Activated CD8-positive, alpha-beta T cell treated with anti-CD3 and anti-CD28 coated beads for 36 hours (primary cell): Measurements from ENCODE around the gene MYBPH. TPM values are rescaled to one million over a fixed set of nuclear protein-coding genes. Genes with fewer than 3 reads are reported as not detected.
A peak's percentile ranks its signal among the peaks of the same experiment; 100 is the strongest.

ENCODE experiments used
- ATAC-seq: fragments of 200-7000 bp; cut with Tn5 transposase; one replicate; pipeline ENCODE4 v1.10.0; 2021; ENCODE audit warnings: mild to moderate bottlenecking, moderate library complexity
- CTCF ChIA-PET: fragments of 350-600 bp; sonication (Branson Sonifier 250); formaldehyde crosslinking; loops from one replicate; lab custom pipeline; 2021; ENCODE audit warnings: antibody characterized with exemption; lab: Charles Lee
- POLR2A ChIA-PET: fragments of 350-600 bp; sonication (Branson Sonifier 250); formaldehyde crosslinking; loops from one replicate; lab custom pipeline; 2021; ENCODE audit warnings: antibody characterized with exemption; lab: Charles Lee
- DNase-seq: peaks from one replicate; pipeline ENCODE4 v3.0.0-alpha.2; 2020
- H3K27ac Mint-ChIP-seq: one replicate; pipeline ENCODE4 v1.8.0; 2021; ENCODE audit warnings: mild to moderate bottlenecking, mixed read lengths
- H3K27me3 Mint-ChIP-seq: one replicate; pipeline ENCODE4 v1.8.0; 2021; ENCODE audit warnings: mixed read lengths
- H3K36me3 Mint-ChIP-seq: one replicate; pipeline ENCODE4 v1.8.0; 2021; ENCODE audit warnings: low read depth, mixed read lengths
- H3K4me1 Mint-ChIP-seq: one replicate; pipeline ENCODE4 v1.8.0; 2021; ENCODE audit warnings: low read depth, mixed read lengths
- H3K4me3 Mint-ChIP-seq: one replicate; pipeline ENCODE4 v1.8.0; 2021; ENCODE audit warnings: mild to moderate bottlenecking, moderate library complexity, mixed read lengths
- H3K9me3 Mint-ChIP-seq: one replicate; pipeline ENCODE4 v1.8.0; 2021; ENCODE audit warnings: mixed read lengths
- intact Hi-C: fragments of 100-400 bp; cut with micrococcal nuclease; formaldehyde crosslinking; loops from one replicate; pipeline ENCODE4 v1.10.0; 2022
- total RNA-seq, 2 experiments: library from RNA; stranded (reverse); gene quantifications; one replicate each; pipeline ENCODE4 v1.2.3, GENCODE V29; 2021
- TF ChIP-seq, protein P1 (sequence below): fragments of 200-600 bp; IDR thresholded peaks from one replicate; pipeline ENCODE4 v1.8.0; 2022; ENCODE audit warnings: antibody characterized with exemption, mild to moderate bottlenecking

MYBPH gene
- total RNA-seq, 2 experiments from 2014 or later = not detected

DNA sequence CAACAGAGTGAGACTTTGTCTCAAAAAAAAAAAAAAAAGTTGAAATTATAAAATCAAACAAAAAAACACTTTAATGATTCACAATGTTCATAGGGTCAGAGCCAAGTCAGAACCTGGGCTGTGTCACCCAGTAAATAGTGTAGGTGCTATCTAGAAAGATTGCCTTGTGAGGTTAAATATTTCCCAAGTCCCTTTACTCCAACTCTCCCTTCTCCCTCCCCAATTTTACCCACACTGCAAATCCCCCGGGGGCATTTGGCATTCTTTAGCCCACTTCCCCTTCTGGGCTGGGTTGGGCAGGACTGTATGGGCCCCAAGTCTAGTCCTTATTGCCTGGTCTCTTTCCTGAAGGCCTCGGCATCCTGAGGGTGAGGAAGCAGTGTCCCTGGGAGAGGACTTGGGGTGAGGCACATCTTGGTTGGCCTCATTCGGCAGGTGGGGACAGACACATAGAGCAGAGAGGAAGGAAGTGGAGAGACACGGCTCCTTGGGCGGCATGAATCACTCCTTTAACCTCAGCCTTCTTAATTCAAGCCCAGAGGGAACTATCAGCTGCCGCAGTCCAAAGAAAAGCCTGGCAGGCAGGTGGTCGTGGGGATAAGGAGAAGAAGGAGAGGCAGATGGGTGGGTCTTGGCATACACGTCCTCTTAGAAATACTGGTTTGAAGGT lies 39.9 kb downstream of the MYBPH start:
- intact Hi-C loops = no loop called here
- peak; percentile 31 for DNase-seq
- H3K27me3 Mint-ChIP-seq = peaks cover 4% of the 10 kb centered on the region
- H3K4me1 Mint-ChIP-seq = no peaks in the 10 kb centered on the region
- ChIA-PET CTCF (interaction anchor here (1.2 kb wide), 2 partner anchors 51 to 80 kb away, joined by 3 to 5 read pairs; no protein-coding TSS in a partner anchor), POLR2A (no interaction called here)
- TF ChIP-seq, protein P1, sequence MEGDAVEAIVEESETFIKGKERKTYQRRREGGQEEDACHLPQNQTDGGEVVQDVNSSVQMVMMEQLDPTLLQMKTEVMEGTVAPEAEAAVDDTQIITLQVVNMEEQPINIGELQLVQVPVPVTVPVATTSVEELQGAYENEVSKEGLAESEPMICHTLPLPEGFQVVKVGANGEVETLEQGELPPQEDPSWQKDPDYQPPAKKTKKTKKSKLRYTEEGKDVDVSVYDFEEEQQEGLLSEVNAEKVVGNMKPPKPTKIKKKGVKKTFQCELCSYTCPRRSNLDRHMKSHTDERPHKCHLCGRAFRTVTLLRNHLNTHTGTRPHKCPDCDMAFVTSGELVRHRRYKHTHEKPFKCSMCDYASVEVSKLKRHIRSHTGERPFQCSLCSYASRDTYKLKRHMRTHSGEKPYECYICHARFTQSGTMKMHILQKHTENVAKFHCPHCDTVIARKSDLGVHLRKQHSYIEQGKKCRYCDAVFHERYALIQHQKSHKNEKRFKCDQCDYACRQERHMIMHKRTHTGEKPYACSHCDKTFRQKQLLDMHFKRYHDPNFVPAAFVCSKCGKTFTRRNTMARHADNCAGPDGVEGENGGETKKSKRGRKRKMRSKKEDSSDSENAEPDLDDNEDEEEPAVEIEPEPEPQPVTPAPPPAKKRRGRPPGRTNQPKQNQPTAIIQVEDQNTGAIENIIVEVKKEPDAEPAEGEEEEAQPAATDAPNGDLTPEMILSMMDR = no peak
- no peaks in the 10 kb centered on the region for H3K36me3 Mint-ChIP-seq
- H3K9me3 Mint-ChIP-seq = no peaks in the 10 kb centered on the region
- no peak overlapping the region for H3K27ac Mint-ChIP-seq
- ATAC-seq = peak; percentile 74
- no peak overlapping the region for H3K4me3 Mint-ChIP-seq

DNA sequence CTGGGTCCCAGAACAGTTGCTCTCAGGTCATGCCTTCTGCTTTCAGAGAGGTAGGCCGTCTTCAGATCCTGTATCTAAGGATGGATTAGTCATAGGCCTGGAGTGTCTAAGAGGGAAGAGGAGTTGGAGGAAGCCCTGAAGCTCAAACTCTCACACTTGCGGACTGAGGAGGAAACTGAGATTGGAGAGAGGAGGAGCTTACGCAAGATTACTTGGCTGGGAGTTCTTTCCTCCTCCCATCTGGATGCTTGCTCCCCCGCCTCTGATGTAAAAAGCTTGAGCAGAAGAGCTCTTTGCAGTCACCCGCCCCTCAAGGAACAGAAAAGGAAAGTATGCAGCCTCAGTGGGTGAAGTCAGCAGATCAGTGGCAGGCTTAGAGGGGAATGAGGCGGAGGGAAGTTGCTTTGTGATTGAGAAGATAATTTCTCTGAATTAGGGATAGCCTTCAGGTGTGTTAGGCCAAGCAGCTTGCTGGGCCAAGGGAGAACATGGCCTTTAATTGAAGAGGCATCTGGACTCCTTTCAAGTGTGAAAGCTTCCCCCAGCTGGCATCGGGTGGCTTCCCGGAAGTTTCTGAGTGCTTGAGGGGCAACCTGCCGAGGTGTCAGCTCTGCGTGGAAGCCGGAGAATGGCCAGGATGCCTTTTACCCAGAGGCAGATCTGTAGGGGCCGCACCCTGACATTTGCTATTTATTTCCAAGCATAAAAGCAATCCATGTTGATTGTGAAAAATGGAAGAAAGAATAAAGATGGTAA lies 41.5 kb downstream of the MYBPH start:
- TF ChIP-seq, protein P1 = no peak
- intact Hi-C loops = no loop called here
- ChIA-PET CTCF (interaction anchor here (1.7 kb wide), 1 partner anchor 40 kb away, joined by 4 read pairs; no protein-coding TSS in a partner anchor), POLR2A (no interaction called here)
- H3K9me3 Mint-ChIP-seq = no peaks in the 10 kb centered on the region
- no peaks in the 10 kb centered on the region for H3K4me1 Mint-ChIP-seq
- DNase-seq (no peak), ATAC-seq (no peak)
- no peak overlapping the region for H3K4me3 Mint-ChIP-seq
- H3K27ac Mint-ChIP-seq = no peak overlapping the region
- peaks cover 9% of the 10 kb centered on the region for H3K27me3 Mint-ChIP-seq
- no peaks in the 10 kb centered on the region for H3K36me3 Mint-ChIP-seq

DNA sequence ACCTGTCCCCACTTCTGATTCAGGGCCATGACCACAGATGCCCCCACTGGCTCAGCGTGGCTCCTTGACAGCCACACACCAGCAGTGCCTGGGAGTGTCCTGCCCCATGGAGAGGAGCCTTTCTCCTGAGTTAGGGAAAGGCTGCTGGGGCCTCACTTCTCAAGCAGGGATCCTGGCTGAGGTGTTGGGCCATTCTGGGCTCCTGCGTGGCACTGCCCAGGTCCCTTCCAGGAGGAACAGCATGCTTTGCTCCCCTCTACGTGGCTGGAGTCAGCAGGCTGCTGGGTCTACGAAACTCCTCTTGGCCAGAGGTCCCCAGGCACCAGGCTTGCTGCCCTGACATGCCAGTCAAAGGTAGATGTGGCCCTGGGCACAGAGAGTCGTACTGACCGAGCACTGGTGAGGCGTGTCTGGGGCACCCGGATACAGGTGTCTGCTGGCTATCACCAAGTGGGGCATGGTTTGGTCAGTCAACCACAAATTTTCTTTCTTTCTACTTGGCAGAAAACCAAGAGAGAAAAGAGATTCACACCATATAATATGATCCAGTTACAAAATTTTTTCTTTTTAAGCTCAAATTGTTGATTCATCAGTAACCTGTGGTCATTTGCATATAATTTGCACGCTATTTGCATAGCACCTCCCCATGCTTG lies 44.0 kb downstream of the MYBPH start:
- Mint-ChIP-seq H3K4me3 (no peak overlapping the region), H3K36me3 (no peaks in the 10 kb centered on the region), H3K27me3 (peaks cover 25% of the 10 kb centered on the region), H3K9me3 (no peaks in the 10 kb centered on the region), H3K27ac (no peak overlapping the region), H3K4me1 (peaks cover 4% of the 10 kb centered on the region)
- TF ChIP-seq, protein P1 = no peak
- DNase-seq (no peak), ATAC-seq (no peak)
- intact Hi-C loops = no loop called here
- ChIA-PET POLR2A (no interaction called here), CTCF (interaction anchor here (1.3 to 1.7 kb wide), 3 partner anchors 16 to 136 kb away, joined by 3 to 7 read pairs (median 6); no protein-coding TSS in a partner anchor)

DNA sequence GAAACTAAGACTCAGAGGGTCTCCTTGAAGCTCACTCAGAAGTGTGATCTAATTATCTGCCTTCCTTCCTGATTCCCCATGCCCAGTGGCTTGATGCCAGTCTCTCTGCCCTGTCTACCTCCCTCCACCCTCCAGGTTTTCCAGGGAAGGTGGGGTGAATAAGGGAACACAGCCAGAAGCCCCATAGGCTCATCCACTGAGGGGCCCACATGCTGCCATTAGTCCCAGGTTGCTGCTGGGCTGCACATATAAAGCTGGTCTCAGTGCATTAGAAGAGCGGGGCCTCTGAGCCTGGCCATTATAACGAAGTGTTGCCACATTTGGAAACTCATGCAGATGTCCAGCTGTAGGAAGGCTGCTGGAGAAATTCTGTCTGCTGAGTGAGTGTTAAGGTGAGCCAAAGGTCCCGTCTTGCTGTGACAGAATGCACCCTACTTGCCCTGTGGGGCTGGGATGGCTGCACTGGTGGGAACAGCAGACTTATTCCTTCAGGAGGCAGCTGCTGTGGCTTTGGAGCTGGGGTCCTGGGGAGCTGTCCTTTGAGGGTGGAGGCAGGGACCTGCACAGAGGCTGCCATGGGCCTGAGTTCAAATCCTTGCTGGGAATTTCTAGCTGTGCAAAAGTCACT lies 45.2 kb downstream of the MYBPH start:
- H3K36me3 Mint-ChIP-seq = no peaks in the 10 kb centered on the region
- CTCF ChIA-PET = interaction anchor here (1.0 to 3.1 kb wide), 3 partner anchors 20 to 91 kb away, joined by 3 to 8 read pairs (median 4); no protein-coding TSS in a partner anchor

More for the DNA sequence above, 45.2 kb downstream of the MYBPH start:
- H3K27ac Mint-ChIP-seq = no peak overlapping the region
- H3K4me1 Mint-ChIP-seq = peaks cover 4% of the 10 kb centered on the region
- H3K9me3 Mint-ChIP-seq = no peaks in the 10 kb centered on the region
- ATAC-seq (no peak), DNase-seq (no peak)
- POLR2A ChIA-PET = interaction anchor here (0.6 kb wide), 1 partner anchor 553 kb away, joined by 3 read pairs; no protein-coding TSS in a partner anchor
- TF ChIP-seq, protein P1 = no peak
- intact Hi-C loops = no loop called here
- H3K4me3 Mint-ChIP-seq = no peak overlapping the region
- peaks cover 30% of the 10 kb centered on the region for H3K27me3 Mint-ChIP-seq
